SW 1271 (cell line): ENCODE results near the gene C19orf33.
"Not testable (repeated sequence)": the region's sequence is repeated elsewhere in the genome, so short reads cannot be mapped to it uniquely, and the experiment has no call there.

ENCODE experiments used
- DNase-seq, 2 experiments: peaks; one replicate each; lab custom pipeline; 2025; lab: John Stamatoyannopoulos, UW

The C19orf33 gene

DNA sequence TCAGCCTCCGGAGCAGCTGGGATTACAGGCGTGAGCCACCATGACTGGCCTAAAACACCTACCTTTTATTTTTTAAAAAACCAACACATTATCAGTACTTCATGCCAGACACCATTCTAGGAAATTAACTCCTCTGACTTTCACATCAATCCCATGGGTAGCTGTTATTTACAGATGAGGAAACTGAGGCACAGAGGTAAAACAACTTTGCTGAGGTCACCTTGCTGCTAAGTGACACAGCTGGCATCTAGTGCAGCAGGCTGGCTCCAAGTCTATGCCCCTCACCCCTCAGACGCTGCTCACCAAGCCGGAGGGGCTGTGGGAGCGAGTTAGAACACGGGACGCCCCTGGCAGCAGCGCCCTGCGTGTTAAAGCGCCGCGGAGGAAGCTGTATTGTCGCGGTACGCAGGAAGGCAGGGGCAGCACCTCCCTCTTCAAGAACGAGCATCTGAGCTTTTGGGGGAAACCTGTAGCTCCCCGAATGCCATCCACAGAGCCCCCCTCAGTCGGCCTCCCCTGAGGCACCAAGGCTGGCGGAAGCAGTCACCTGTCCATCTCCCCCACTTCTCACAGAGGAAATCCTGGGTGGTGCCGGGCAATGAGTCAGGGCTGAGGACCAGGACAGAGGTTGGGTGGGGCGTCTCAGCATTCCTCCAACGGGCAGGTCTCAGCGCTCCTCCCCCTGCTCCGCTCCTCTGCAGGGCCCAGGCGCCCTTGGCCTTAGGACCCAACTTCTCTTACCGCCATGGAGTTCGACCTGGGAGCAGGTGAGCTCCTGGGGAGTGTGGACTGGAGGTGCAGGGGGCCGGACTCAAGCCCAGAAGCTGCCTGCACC lies at the start of gene C19orf33:
Gene C19orf33, plus strand, starts transcription at position 735 of the 835 bp plus-strand sequence. Its CDS starts 11 bp downstream, at position 746.
- DNase-seq, result peak; percentile 67 to 82

DNA sequence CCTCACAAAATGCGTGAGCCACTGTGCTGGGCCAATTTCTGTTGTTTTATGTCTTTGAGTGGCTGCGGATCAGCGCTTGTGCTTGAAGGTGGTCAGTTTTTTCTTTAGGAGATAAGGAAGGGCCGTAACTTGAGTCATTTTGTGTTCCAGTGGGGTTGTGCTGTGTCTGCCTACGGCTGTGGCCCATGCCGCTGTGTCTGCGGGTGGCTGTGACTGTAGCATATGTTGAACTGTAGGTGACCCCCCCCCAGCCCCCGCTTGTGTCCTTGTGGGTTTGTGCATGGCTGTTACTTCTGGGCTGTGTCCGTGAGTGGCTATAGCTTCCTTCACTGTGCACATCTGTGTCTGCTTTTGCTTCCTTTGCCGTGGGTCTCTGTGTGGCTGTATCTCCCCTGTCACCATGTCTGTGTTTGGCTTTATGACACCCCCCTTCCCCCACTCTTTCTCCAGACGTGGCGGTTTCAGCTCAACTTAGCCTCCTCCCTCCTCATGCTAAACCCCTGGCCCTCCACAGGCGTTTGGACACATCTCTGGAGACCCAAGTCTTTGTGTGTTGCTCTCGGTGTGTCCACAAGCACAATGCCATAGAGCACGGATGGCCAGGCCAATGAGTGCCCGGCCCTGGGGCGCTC lies 48.6 kb upstream of the C19orf33 start:
- no peak for DNase-seq

DNA sequence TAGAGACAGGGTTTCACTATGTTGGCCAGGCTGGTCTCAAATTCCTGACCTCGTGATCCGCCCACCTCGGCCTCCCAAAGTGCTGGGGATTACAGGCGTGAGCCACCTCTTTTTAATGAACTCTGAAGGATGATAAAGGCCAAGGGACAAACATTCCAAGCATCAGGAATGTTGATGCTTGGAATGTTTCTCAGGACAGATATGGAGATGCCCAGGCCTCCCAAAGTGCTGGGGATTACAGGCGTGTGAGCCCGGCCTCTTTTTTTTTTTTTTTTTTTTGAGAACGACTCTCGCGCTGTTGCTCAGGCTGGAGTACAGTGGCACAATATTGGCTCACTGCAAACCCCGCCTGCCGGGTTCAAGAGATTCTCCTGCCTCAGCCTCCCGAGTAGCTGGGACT lies 42.1 kb upstream of the C19orf33 start:
- not testable (repeated sequence) for DNase-seq

DNA sequence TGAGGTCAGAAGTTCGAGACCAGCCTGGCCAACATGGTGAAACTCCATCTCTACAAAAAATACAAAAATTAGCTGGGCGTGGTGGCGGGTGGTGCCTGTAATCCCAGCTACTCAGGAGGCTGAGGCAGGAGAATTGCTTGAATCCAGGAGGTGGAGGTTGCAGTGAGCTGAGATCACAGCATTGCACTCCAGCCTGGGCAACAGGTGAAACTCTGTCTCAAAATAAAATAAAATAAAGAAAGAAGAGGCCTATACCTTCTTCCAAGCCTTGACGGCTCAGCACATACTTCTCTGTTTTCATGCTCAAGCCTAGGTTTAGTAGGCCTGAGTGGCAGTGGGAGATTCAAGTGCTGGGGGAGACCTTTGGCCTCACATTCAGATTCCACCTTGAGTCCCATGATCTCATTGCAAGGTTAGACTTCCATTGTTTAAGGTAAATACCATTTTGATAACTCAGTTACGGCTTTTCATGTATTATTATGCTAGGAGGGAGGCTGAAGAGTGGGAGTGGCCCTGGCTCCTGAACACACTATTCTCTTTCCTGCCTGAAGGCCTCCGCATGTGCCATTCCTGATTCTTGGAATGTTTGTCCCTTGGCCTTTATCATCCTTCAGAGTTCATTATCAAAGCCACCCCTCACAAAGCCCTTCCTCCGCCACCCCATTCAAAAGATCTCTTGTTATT lies 41.3 kb upstream of the C19orf33 start:
- no peak for DNase-seq

DNA sequence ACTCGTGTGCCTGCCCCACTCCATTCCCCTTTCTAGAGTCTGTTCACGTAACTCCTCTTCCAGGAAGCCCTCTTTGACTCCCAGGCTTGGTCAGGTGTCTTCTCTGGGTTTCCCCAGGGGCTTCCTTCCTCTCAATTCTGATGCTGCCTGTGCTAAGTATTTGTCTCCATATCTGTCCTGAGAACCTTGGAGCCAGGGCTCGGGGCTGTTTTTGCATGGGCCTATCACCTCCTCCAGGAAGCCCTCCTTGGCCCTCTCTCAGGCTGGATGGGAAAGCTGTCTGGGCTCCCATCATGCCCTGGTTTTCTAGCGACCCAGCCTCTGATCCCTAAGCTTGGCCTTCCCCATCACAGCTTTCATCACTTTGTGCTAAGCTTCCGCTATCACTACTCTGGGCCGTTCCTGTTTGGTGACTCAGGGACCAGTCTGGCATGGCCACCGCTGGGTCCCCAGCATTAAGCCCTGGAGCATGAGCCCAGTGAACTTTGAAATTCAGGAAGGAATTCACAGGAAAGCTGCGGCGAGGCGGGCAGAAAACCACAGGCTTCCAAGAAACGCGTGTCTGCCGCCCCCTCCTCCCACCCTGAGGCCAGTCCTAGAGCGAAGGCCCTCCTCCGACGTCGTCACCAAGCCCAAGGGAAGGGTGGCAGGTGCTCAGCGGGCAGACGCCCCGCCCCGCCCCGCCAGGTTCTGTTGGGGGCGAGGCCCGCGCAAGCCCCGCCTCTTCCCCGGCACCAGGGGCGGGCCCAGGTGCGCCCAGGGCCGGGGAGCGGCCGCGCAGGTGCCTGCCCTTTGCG lies 40.2 kb upstream of the C19orf33 start:
- DNase-seq, result no peak

DNA sequence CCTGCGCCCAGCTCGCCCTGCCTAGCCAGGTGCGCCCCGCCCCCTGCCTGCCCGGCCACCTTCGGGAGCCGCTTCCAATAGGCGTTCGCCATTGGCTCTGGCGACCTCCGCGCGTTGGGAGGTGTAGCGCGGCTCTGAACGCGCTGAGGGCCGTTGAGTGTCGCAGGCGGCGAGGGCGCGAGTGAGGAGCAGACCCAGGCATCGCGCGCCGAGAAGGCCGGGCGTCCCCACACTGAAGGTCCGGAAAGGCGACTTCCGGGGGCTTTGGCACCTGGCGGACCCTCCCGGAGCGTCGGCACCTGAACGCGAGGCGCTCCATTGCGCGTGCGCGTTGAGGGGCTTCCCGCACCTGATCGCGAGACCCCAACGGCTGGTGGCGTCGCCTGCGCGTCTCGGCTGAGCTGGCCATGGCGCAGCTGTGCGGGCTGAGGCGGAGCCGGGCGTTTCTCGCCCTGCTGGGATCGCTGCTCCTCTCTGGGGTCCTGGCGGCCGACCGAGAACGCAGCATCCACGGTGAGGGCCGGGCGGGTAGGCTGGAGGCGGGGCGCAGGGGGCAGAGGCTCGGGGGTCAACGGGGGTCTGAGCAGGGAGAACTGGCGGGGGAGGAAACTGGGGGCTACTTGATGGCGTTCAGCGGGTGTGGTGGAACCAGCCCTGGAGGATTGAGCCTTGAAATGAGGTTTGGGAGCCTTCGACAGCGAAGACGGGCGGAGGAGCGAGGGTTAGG lies 39.4 kb upstream of the C19orf33 start, which contains the start of gene SPINT2:
Gene SPINT2, plus strand, starts transcription at position 88 of the 727 bp plus-strand sequence. Its CDS starts 320 bp downstream, at position 408.
- DNase-seq, result no peak

DNA sequence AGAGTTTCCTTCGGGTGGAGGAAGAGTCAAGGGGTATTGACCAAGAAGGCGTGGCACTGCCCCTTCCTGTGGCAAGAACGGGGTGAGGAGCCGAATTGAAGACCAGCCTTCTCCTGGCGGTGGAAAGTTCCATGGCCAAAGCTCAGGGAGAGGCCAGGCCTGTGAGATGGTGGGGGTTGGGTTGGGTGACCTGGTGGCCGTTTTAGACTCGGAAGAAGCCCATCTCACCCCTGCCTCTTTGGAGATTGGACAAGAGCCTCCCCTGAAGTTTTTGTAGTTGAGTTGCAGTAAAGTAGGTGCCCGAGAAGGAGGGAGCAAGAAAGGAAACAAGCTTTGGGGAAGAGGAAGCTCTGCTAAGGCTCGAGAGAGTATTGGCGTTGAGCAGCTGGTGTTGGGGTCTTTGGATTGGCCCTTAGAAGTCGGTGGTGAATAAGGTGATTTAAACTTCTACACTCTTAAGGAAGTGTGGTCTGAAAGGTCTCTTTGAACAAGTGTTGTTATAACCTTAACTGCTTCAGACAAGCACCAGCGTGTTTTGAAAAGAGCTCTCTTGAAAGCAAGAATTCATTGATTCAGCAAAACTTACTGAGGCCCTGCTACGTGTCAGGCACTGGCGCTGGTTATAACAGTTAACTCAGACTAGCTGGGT lies 38.7 kb upstream of the C19orf33 start:
- no peak for DNase-seq

DNA sequence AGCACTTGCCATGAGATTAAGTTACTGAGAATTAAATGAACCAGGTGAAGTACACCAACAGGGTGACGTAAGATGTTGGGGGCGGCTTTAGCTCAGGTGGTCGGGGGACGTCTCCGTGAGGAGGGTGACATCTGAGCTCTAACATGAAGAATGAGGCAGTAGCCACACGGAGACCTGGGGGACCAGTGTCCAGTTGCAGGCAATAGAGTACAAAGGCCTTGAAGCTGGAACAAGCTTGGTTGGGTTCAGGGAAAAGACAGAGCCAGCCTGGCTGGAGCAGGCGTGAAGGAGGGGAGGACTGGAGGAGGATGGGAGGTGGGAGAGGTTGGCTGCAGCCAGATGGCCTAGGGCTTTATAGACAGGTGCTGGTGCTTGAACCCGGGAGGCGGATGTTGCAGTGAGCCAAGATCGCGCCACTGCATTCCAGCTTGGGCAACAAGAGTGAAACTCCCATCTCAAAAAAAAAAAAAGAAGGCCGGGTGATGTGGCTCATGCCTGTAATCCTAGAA lies 38.1 kb upstream of the C19orf33 start:
- DNase-seq, result no peak

DNA sequence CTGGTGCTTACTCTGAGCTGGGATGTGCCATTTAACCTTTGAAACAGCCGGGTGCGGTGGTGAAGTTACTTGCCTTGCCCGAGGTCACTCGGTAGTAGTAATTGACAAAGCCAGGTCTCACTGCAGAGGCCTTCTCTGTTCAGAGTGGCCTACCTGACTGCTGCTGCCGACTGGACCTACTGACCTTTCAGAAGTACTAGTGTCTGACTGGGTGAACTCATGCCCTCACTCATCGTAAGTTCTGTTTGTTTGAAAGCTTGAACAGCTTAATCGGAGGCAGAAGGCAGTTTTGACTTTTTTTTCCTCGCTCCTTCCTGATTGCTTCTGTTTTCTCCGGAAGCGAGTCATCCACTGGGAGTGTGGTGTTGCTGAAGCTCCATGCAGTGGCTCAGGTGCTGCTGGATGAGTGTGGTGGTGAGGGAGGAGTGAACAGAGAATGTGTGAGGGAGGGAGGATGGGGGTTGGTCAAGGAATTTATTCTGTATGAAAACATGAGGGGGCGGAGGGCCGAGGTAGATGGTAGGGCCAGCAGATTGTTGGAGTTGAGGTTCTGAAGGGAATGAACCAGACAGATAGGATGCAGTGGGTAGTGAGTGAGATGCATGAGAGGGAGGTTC lies 37.0 kb upstream of the C19orf33 start:
- DNase-seq, result no peak

DNA sequence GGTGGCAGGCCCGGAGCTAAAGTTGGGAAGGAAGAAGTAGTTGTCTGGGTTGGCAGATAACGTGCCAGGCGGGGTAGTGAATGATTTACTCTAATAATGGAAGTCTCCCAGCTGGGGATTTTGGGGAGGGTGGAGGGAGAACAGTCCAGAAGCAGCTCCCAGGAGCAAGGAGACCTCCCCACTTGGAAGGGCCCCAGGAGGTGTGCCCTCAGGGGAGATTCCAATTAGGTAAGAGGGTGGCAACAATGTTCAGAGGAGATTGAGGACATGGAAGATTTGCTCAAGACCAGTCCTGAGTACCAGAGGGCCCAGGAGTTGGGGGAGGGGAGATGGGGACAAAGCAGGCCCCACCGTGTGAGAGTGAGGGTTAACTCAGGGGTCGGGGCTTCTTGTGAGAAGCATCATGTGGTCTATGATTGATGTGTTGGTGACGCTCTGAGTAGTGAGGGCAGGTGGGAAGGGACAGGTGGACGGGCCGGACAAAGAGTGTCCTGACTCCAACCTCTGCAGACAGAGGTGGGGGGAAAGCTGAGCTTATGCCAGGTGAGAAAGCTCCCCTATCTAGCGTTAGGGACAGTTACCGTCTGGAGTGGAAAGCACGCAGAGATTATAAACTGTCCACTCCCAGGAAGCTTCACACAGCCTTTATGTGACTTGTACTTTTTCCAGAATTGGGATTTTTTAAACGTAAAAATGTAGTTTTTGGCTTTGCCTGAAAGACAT lies 36.1 kb upstream of the C19orf33 start:
- no peak for DNase-seq

DNA sequence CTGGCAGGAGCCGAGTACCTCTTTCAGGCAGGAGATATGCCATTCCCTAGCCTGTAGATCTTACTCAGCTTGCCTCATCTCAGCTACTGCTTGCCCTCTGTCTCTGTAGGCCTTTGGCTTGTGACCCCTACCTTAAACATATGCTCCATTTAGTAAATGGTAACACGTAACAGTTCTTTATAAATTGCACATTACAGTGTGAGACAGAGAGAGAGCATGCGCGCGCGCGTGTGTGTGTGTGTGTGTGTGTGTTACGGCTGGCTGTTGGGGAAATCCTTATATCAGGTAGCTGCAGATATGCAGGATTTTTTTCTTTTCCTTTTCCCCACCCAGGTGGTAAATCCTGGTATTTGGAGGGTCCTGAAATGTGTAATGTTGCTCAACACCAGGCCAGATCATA lies 35.5 kb upstream of the C19orf33 start:
- no peak for DNase-seq

DNA sequence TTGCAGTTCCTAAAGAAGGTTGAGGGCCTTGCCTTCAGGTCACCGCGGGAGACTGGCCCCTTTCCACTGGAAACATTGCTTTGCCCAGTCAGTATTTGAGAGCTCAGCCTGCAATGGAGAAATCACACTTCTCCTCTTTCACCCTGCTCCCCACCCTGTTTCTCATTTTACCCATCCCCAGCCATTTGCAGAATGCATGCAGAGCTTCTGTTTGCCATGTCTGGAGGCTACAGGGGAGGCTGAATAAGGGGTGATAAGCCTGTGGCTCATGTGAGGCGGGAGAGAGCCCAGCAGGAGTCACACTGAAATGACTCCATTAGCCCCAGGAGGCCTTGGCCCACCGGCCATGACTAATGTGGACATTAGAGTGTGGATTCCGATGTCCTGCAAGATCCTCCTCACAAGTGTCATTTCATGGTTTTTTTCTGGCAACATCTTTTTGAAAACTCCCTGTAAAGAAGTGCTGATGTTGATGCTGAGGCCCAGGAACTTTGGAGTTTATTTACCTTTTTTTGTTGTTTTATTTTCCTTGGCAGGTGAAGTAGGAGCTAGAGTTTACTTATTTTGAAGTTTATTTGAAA lies 33.4 kb upstream of the C19orf33 start:
- no peak for DNase-seq

DNA sequence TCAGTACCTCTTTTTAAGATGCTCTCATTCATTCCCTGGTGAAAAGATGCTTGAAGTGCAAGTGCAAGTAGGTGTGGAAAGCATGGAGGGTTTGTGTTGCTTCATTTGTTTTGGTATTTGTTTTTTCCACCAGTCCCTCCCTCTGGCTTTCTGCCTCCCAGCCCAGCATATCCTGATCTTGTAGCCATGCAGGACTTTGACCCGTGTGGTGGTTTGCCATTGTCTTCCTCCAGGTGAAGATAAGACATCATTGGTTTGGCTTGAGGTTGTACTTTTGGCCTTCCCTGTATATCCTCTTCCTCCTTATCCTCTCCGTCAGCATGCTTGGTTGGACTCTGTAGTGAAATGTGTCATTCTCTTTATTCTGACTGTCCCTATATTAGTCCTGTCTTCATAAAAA lies 30.6 kb upstream of the C19orf33 start:
- no peak for DNase-seq

DNA sequence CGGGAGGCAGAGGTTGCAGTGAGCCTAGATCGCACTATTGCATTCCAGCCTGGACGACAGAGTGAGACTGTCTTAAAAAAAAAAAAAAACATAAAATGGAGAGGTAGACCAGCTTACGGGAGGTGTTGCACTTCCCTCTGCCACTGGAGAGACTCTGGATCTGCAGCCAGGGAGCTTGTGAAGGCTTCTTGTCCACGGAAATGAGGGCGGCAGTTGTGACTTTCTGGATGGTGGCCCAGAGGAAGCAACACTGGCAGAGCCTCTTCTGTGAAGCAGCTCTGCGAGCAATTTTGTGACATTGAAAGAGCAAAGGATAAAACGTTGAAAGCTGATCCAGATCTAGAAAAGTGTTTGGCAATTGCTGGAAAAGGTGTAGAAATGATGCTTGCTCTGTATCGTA lies 29.3 kb upstream of the C19orf33 start:
- DNase-seq, result no peak

DNA sequence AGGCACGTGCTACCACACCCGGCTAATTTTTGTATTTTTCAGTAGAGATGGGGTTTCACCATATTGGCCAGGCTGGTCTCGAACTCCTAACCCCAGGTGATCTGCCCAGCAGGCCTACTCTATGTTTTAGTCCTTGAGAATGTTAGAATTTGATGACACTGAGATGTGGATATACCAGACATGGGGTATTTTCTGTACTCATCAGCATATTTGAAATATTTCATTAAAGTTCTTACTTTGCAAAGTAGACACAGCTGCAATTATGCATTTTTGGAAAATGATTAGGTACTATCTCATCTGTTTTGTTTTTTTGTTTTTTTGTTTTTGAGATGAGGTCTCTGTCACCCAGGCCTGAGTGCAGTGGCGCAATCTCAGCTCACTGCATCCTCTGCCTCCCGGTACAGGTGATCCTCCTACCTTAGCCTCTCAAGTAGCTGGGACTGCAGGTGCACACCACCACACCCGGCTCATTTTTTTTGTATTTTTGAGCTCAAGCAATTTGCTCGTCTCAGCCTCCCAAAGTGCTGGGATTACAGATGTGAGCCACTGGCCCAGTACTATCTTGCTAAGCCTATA lies 27.0 kb upstream of the C19orf33 start:
- no peak for DNase-seq

DNA sequence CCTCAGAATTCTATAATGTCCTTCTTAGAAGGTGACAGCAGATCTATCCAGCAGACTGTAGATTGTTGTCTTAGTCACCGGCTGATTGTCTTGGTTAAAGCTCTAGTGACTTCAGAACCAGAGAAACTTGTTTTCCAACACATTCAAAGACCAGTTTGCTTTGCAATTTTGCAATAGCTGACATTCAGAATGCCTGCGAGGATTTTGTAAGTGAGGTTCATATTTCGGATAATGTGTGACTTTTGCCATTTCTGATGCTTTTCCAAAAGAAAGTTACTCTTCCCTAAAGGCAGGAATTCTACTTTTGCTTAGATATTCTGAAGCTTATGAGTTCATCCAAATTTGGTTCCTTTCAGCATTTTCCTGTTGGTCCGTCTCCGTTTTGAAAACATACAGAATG lies 26.5 kb upstream of the C19orf33 start:
- DNase-seq, result no peak

DNA sequence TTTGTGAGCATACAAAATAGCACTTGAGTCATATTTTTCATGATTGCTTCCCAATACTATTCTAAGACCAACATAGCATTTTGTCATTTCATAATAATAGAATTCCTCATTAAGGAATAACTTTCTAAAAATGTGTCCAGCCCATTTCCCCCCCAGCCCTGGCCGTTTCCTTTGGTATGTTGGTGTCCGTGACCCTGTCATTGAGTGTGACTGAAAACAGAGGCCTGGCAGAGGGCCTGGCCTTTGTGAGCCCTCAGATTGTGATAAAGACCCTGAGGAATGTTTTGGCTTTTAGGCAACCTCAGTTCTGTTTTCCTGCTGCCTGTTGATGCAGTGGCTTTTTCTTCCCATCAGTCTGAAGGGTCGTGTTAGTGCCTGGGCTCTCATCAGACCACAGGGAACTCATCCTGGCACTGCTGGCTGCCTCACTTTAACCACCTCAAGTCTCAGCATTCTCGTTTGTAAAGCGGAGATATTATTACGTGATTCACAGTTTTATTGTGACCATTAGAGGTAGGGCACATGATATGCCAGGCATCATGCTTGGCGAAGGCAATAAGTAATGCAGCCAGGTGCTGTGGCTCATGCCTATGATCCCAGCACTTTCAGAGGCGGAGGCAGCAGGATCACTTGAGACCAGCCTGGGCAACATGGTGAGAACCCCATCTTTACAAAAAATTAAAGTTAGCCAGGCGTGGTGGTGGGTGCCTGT lies 25.9 kb upstream of the C19orf33 start:
- DNase-seq, result no peak

DNA sequence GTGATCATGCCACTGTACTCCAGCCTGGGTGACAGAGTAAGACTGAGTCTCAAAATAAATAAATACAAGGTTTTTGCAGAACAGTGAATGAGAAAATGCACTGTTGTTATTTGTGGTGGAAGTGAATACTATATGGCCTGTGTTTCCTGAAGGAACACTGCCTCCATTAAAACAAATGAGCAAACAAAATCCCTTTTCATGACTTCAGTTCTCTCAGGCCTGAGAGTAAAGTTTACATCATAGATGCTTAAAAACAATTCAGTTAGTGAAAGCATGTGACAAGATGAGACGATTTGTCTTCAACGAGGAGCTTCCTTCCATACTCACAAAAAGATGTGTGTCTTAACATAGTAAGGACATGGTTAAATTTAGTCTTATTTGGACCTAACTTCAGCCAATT lies 25.3 kb upstream of the C19orf33 start:
- DNase-seq, result no peak
